Spleen (tissue), 11 donors: ENCODE results near the gene STARD6. TPM values are rescaled to one million over a fixed set of nuclear protein-coding genes. Genes with fewer than 3 reads are reported as not detected.
"Not testable (repeated sequence)": the region's sequence is repeated elsewhere in the genome, so short reads cannot be mapped to it uniquely, and the experiment has no call there.

Source experiments
- DNase-seq: peaks from one replicate; pipeline ENCODE4 v3.0.0-alpha.2; 2020
- H3K27ac ChIP-seq, 8 donors: fragments of 200-600 bp; sonication (generic) in 7 of 8; 1 replicate in 4 of 8; 2 replicates in 4 of 8; pipeline versions ENCODE4 v1.5.0 to v1.8.0; 2016 to 2021; ENCODE audit warnings: inconsistent platforms in 4 of 8, mild to moderate bottlenecking in 4 of 8, moderate library complexity in 1 of 8
- H3K27me3 ChIP-seq, 7 donors: fragments of 200-600 bp; sonication (generic) in 6 of 7; replicated peaks in 1 of 7; 1 replicate in 4 of 7; 2 replicates in 3 of 7; pipeline versions ENCODE4 v1.5.0 to v1.8.0; 2016 to 2021; ENCODE audit warnings: inconsistent platforms in 3 of 7, mild to moderate bottlenecking in 1 of 7
- H3K36me3 ChIP-seq, 6 donors: fragments of 200-600 bp; sonication (generic) in 5 of 6; 1 replicate in 4 of 6; 2 replicates in 2 of 6; pipeline versions ENCODE4 v1.5.0 to v1.8.0; 2016 to 2021; ENCODE audit warnings: inconsistent platforms in 2 of 6
- H3K4me1 ChIP-seq, 6 donors: fragments of 200-600 bp; sonication (generic) in 5 of 6; 1 replicate in 3 of 6; 2 replicates in 3 of 6; pipeline versions ENCODE4 v1.5.0 to v1.8.0; 2016 to 2021; ENCODE audit warnings: inconsistent platforms in 3 of 6
- H3K4me3 ChIP-seq, 8 donors: fragments of 200-600 bp; sonication (generic) in 7 of 8; 1 replicate in 4 of 8; 2 replicates in 4 of 8; pipeline versions ENCODE4 v1.5.0 to v1.8.0; 2016 to 2021; ENCODE audit warnings: inconsistent platforms in 4 of 8, mild to moderate bottlenecking in 4 of 8, moderate library complexity in 2 of 8
- H3K9me3 ChIP-seq, 8 donors: fragments of 200-600 bp; sonication (generic) in 7 of 8; 1 replicate in 4 of 8; 2 replicates in 4 of 8; pipeline versions ENCODE4 v1.5.0 to v1.8.0; 2016 to 2021; ENCODE audit warnings: inconsistent platforms in 4 of 8
- POLR2A ChIP-seq, 3 donors: fragments of 450-650 bp; IDR thresholded peaks; one replicate each; pipeline ENCODE4 v1.5.1; 2017; ENCODE audit warnings: antibody characterized with exemption in 3 of 3, mild to moderate bottlenecking in 1 of 3
- POLR2AphosphoS5 ChIP-seq, 3 donors: sonication (generic); formaldehyde crosslinking; IDR thresholded peaks; one replicate each; pipeline ENCODE4 v1.5.1; 2017; ENCODE audit warnings: antibody characterized with exemption in 3 of 3
- WGBS, 5 donors: extraction: QIAGEN DNeasy Blood & Tissue Kit in 3 of 5; methylation state at CpG; one replicate each; pipeline versions ENCODE4 v1.1.5 to v1.1.7; 2013 to 2018; 5-methylcytosine and 5-hydroxymethylcytosine counted together
- intact Hi-C: fragments of 100-400 bp; cut with DNase I; formaldehyde crosslinking; loops from one replicate; pipeline ENCODE4 v1.15.0; 2023; ENCODE audit warnings: low total_unique reads
- polyA plus RNA-seq, 3 donors: library from polyadenylated mRNA; stranded (reverse); fragments of 200-250 nt; gene quantifications; one replicate each; pipeline ENCODE4 v1.2.1, GENCODE V29; 2013
- total RNA-seq, 7 donors: library from RNA; depleted of rRNA in 3 of 7; stranded (reverse); fragments of >200 nt in 3 of 7; fragmentation: NEBNext Ultra II Directional in 4 of 7; extraction: Animal tissue kit (Norgen Biotek cat#: 25700) in 4 of 7; gene quantifications; one replicate each; pipeline versions ENCODE4 v1.1.0 to v1.2.1, GENCODE V29; 2016 to 2021
- TF ChIP-seq, protein P1 (sequence below), 11 experiments: fragments of 200-600 bp in 7 of 11; fragments of 450-650 bp in 4 of 11; sonication (generic) in 4 of 11; IDR thresholded peaks in 8 of 11; conservative IDR thresholded peaks in 3 of 11; 1 replicate in 7 of 11; 2 replicates in 4 of 11; pipeline versions ENCODE4 v1.4.0 to v1.8.0; 2016 to 2021; ENCODE audit warnings: antibody characterized with exemption in 11 of 11, inconsistent platforms in 4 of 11, mild to moderate bottlenecking in 1 of 11
- donor health status: healthy with polysubstance abuse.
- donor health status: DM: no; HTN: no; CAD: no; lungs with moderate emphysema.
- donor health status: DM: no; HTN: no; CAD: no.
- donor health status: Bipolar disorder and iron deficiency.
- donor health status: healthy.
- donor health status: DM: no; HTN: no; CAD: no.
- donor health status: DM: yes; HTN: yes; CAD: no.

The STARD6 gene
- total and polyA plus RNA-seq, 10 donors, result not detected

DNA sequence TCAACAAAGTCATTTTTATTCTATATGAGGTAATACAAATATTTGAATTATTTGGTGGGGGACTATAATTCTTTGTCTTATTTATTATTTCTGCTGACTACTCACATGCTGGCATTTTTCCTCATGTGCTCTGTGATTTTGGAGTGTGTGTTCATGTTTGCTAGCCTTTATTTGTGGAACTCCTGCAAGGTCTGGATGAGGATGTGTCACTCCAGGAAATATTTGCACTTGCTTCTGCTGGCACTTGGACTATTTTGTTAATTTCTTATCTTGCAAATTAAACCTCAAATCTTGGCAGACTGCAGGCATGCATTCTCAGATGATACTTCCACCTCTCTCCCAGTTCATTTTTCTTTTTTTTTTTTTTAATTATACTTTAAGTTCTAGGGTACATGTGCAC is 54.2 kb downstream of the STARD6 start:
- intact Hi-C loops, result no loop called here
- TF ChIP-seq POLR2AphosphoS5 (IDR thresholded peaks at IDR 0.05) (no peak), POLR2A (IDR thresholded peaks at IDR 0.05) (no peak)
- TF ChIP-seq, protein P1, sequence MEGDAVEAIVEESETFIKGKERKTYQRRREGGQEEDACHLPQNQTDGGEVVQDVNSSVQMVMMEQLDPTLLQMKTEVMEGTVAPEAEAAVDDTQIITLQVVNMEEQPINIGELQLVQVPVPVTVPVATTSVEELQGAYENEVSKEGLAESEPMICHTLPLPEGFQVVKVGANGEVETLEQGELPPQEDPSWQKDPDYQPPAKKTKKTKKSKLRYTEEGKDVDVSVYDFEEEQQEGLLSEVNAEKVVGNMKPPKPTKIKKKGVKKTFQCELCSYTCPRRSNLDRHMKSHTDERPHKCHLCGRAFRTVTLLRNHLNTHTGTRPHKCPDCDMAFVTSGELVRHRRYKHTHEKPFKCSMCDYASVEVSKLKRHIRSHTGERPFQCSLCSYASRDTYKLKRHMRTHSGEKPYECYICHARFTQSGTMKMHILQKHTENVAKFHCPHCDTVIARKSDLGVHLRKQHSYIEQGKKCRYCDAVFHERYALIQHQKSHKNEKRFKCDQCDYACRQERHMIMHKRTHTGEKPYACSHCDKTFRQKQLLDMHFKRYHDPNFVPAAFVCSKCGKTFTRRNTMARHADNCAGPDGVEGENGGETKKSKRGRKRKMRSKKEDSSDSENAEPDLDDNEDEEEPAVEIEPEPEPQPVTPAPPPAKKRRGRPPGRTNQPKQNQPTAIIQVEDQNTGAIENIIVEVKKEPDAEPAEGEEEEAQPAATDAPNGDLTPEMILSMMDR (IDR thresholded peaks at IDR 0.05 in 8 of 11, conservative IDR thresholded peaks at IDR 0.05 in 3 of 11), result no peak

DNA sequence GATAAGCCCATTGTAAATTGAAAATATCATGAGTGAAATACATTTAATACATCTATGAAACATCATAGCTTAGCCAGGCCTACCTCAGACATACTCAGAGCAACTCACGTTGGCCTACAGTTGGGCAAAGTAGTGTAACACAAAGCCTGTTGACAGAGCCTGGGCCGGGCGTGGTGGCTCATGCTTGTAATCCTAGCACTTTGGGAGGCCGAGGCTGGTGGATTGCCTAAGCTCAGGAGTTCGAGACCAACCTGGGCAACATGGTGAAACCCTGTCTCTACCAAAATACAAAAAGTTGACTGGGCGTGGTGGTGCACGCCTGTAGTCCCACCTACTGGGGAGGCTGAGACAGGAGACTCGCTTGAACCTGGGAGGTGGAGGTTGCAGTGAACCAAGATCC is 58.7 kb downstream of the STARD6 start:
- H3K4me3 ChIP-seq, intact Hi-C loops, H3K4me1 ChIP-seq, DNase-seq, H3K27ac ChIP-seq, H3K27me3 ChIP-seq: not testable (repeated sequence)
- Histone ChIP-seq H3K9me3 (peaks cover 0 to 27% (median 22%) of the 10 kb centered on the region in 8 donors), H3K36me3 (peaks cover 0 to 18% (median 5%) of the 10 kb centered on the region in 6 donors)
- 95 to 99% (median 97%) methylated on average over 8 of the region's 8 CpGs for WGBS, 5 donors

More for the DNA sequence above, 54.2 kb downstream of the STARD6 start:
- Histone ChIP-seq H3K27me3 (no peaks in the 10 kb centered on the region), H3K9me3 (peaks cover 0 to 27% (median 22%) of the 10 kb centered on the region in 8 donors), H3K36me3 (no peaks in the 10 kb centered on the region), H3K27ac (no peak overlapping the region), H3K4me3 (no peak overlapping the region), H3K4me1 (no peaks in the 10 kb centered on the region)
- DNase-seq, result no peak

DNA sequence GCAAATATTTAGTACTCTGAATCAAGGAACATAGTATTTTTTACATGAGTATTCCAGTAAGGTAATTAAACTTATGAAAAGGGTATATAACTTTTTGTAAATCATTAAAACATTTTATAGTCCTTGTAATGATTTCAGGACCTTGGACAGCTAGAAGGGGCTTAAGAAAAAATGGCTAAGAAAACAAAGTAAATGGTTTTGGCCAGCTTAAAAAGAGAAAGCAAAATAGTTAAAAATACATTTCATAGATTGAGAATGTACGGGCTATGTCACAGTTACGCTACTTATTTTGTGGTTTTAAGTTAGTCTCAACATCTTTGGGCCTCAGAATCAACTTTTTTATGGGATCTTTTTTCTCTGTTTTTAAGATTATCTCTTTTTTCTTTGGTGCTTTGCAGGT is 61.6 kb downstream of the STARD6 start:
- WGBS, 5 donors, result 92 to 96% (median 94%) methylated on average over 2 of the region's 2 CpGs
- intact Hi-C loops, result no loop called here
- TF ChIP-seq POLR2A (IDR thresholded peaks at IDR 0.05) (no peak), POLR2AphosphoS5 (IDR thresholded peaks at IDR 0.05) (no peak)
- TF ChIP-seq, protein P1 (IDR thresholded peaks at IDR 0.05 in 8 of 11, conservative IDR thresholded peaks at IDR 0.05 in 3 of 11), result no peak
- no peak for DNase-seq
- no peaks in the 10 kb centered on the region for H3K4me1 ChIP-seq
- no peaks in the 10 kb centered on the region for H3K27me3 ChIP-seq
- no peak overlapping the region for H3K27ac ChIP-seq
- H3K36me3 ChIP-seq, result peaks cover 0 to 28% (median 10%) of the 10 kb centered on the region in 6 donors
- peaks cover 0 to 26% (median 22%) of the 10 kb centered on the region in 8 donors for H3K9me3 ChIP-seq
- H3K4me3 ChIP-seq, result no peak overlapping the region

DNA sequence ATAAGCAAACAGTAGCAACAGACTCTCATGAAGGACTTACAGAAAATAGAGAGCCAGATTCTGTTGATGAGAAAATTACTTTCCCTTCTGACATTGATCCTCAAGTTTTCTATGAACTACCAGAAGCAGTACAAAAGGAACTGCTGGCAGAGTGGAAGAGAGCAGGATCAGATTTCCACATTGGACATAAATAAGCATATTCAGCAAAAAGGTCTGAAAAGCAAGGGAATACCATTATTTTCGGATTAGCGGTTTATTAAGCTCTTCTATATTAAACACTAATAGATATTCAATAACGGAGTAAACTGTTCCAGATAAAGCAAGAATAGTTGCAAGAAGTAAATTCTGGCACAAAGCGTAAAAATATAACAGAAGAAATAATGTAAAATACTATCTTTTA is 63.4 kb downstream of the STARD6 start:
- 94 to 98% (median 97%) methylated on average over 4 of the region's 4 CpGs for WGBS, 5 donors
- TF ChIP-seq POLR2A (IDR thresholded peaks at IDR 0.05), result no peak
- TF ChIP-seq, protein P1 (IDR thresholded peaks at IDR 0.05 in 8 of 11, conservative IDR thresholded peaks at IDR 0.05 in 3 of 11), result no peak
- no peak for TF ChIP-seq POLR2AphosphoS5 (IDR thresholded peaks at IDR 0.05)

More for the DNA sequence above, 63.4 kb downstream of the STARD6 start:
- H3K4me1 ChIP-seq, result no peaks in the 10 kb centered on the region
- peaks cover 0 to 46% (median 14%) of the 10 kb centered on the region in 6 donors for H3K36me3 ChIP-seq
- intact Hi-C loops, result no loop called here
- H3K4me3 ChIP-seq, result no peak overlapping the region
- no peaks in the 10 kb centered on the region for H3K27me3 ChIP-seq
- H3K9me3 ChIP-seq, result peaks cover 0 to 17% (median 5%) of the 10 kb centered on the region in 8 donors
- no peak overlapping the region for H3K27ac ChIP-seq
- no peak for DNase-seq
